Measurements from ENCODE around the gene COL8A1. TPM values are rescaled to one million over a fixed set of nuclear protein-coding genes. Genes with fewer than 3 reads are reported as not detected.
"Not testable (repeated sequence)": the region's sequence is repeated elsewhere in the genome, so short reads cannot be mapped to it uniquely, and the experiment has no call there.

The COL8A1 gene
- total RNA-seq, 2 donors from 2014 or later: not detected

GRCh38 chr3:99711351-99711750, 73.0 kb downstream of the COL8A1 start:
- DNase-seq (no peak), ATAC-seq (no peak)
- H3K4me1 Mint-ChIP-seq: no peaks in the 10 kb centered on the region
- peaks cover 14% of the 10 kb centered on the region for H3K27me3 Mint-ChIP-seq
- peaks cover 2% of the 10 kb centered on the region for H3K36me3 Mint-ChIP-seq (ENCODE audit: low read depth)
- H3K27ac Mint-ChIP-seq: no peak overlapping the region
- H3K4me3 Mint-ChIP-seq: no peak overlapping the region
- no peaks in the 10 kb centered on the region for H3K9me3 ChIP-seq (ENCODE audit: control insufficient read depth, low read length, poor library complexity, severe bottlenecking)

- DNase-seq (no peak), ATAC-seq (no peak)
- Mint-ChIP-seq H3K36me3 (ENCODE audit: low read depth) (peaks cover 2% of the 10 kb centered on the region), H3K4me1 (no peaks in the 10 kb centered on the region), H3K27ac (no peak overlapping the region), H3K4me3 (no peak overlapping the region), H3K27me3 (peaks cover 19% of the 10 kb centered on the region)
- H3K9me3 ChIP-seq (ENCODE audit: control insufficient read depth, low read length, poor library complexity, severe bottlenecking): no peaks in the 10 kb centered on the region
Observed at GRCh38 chr3:99712291-99712954, 74.0 kb downstream of the COL8A1 start.

- H3K36me3 Mint-ChIP-seq (ENCODE audit: low read depth): peaks cover 2% of the 10 kb centered on the region
- no peak overlapping the region for H3K27ac Mint-ChIP-seq
- no peak overlapping the region for H3K4me3 Mint-ChIP-seq
- peaks cover 19% of the 10 kb centered on the region for H3K27me3 Mint-ChIP-seq
- ATAC-seq: no peak
- no peaks in the 10 kb centered on the region for H3K9me3 ChIP-seq (ENCODE audit: control insufficient read depth, low read length, poor library complexity, severe bottlenecking)
- DNase-seq: no peak
- no peaks in the 10 kb centered on the region for H3K4me1 Mint-ChIP-seq
Observed at GRCh38 chr3:99713440-99713839, 75.0 kb downstream of the COL8A1 start.

GRCh38 chr3:99714146-99714545, 75.8 kb downstream of the COL8A1 start:
- no peaks in the 10 kb centered on the region for H3K4me1 Mint-ChIP-seq
- no peaks in the 10 kb centered on the region for H3K9me3 ChIP-seq (ENCODE audit: control insufficient read depth, low read length, poor library complexity, severe bottlenecking)
- H3K27me3 Mint-ChIP-seq: peaks cover 19% of the 10 kb centered on the region
- DNase-seq: no peak
- H3K4me3 Mint-ChIP-seq: no peak overlapping the region
- H3K27ac Mint-ChIP-seq: no peak overlapping the region
- H3K36me3 Mint-ChIP-seq (ENCODE audit: low read depth): peaks cover 2% of the 10 kb centered on the region
- no peak for ATAC-seq

- DNase-seq (no peak), ATAC-seq (no peak)
- Mint-ChIP-seq H3K27ac (no peak overlapping the region), H3K36me3 (ENCODE audit: low read depth) (peaks cover 2% of the 10 kb centered on the region), H3K4me1 (no peaks in the 10 kb centered on the region), H3K4me3 (no peak overlapping the region), H3K27me3 (peaks cover 19% of the 10 kb centered on the region)
- no peaks in the 10 kb centered on the region for H3K9me3 ChIP-seq (ENCODE audit: control insufficient read depth, low read length, poor library complexity, severe bottlenecking)
Observed at GRCh38 chr3:99714575-99714974, 76.2 kb downstream of the COL8A1 start.

GRCh38 chr3:99716463-99716995, 78.1 kb downstream of the COL8A1 start:
- H3K27me3 Mint-ChIP-seq: peaks cover 19% of the 10 kb centered on the region
- no peaks in the 10 kb centered on the region for H3K4me1 Mint-ChIP-seq
- H3K4me3 Mint-ChIP-seq: no peak overlapping the region
- no peak for ATAC-seq
- no peak for DNase-seq
- peaks cover 2% of the 10 kb centered on the region for H3K36me3 Mint-ChIP-seq (ENCODE audit: low read depth)
- no peak overlapping the region for H3K27ac Mint-ChIP-seq
- no peaks in the 10 kb centered on the region for H3K9me3 ChIP-seq (ENCODE audit: control insufficient read depth, low read length, poor library complexity, severe bottlenecking)

GRCh38 chr3:99720985-99721632, 82.7 kb downstream of the COL8A1 start:
- Mint-ChIP-seq H3K4me1 (no peaks in the 10 kb centered on the region), H3K36me3 (ENCODE audit: low read depth) (no peaks in the 10 kb centered on the region), H3K27me3 (peaks cover 15% of the 10 kb centered on the region), H3K27ac (no peak overlapping the region), H3K4me3 (no peak overlapping the region)
- DNase-seq (no peak), ATAC-seq (no peak)
- no peaks in the 10 kb centered on the region for H3K9me3 ChIP-seq (ENCODE audit: control insufficient read depth, low read length, poor library complexity, severe bottlenecking)

GRCh38 chr3:99721633-99722007, 83.2 kb downstream of the COL8A1 start:
- no peaks in the 10 kb centered on the region for H3K9me3 ChIP-seq (ENCODE audit: control insufficient read depth, low read length, poor library complexity, severe bottlenecking)
- Mint-ChIP-seq H3K27me3 (peaks cover 12% of the 10 kb centered on the region), H3K4me3 (no peak overlapping the region), H3K27ac (no peak overlapping the region), H3K36me3 (ENCODE audit: low read depth) (no peaks in the 10 kb centered on the region), H3K4me1 (no peaks in the 10 kb centered on the region)
- no peak for DNase-seq
- ATAC-seq: no peak

GRCh38 chr3:99724276-99724675, 85.9 kb downstream of the COL8A1 start:
- peaks cover 10% of the 10 kb centered on the region for H3K27me3 Mint-ChIP-seq
- ATAC-seq: no peak
- H3K4me3 Mint-ChIP-seq: no peak overlapping the region
- no peak for DNase-seq
- no peaks in the 10 kb centered on the region for H3K4me1 Mint-ChIP-seq
- no peak overlapping the region for H3K27ac Mint-ChIP-seq
- H3K9me3 ChIP-seq (ENCODE audit: control insufficient read depth, low read length, poor library complexity, severe bottlenecking): no peaks in the 10 kb centered on the region
- no peaks in the 10 kb centered on the region for H3K36me3 Mint-ChIP-seq (ENCODE audit: low read depth)

- Mint-ChIP-seq H3K4me1 (no peaks in the 10 kb centered on the region), H3K27ac (no peak overlapping the region), H3K27me3 (no peaks in the 10 kb centered on the region), H3K36me3 (ENCODE audit: low read depth) (no peaks in the 10 kb centered on the region), H3K4me3 (no peak overlapping the region)
- ATAC-seq: no peak
- no peak for DNase-seq
- H3K9me3 ChIP-seq (ENCODE audit: control insufficient read depth, low read length, poor library complexity, severe bottlenecking): no peaks in the 10 kb centered on the region
Observed at GRCh38 chr3:99730870-99731269, 92.5 kb downstream of the COL8A1 start.

- DNase-seq (no peak), ATAC-seq (no peak)
- Mint-ChIP-seq H3K27me3 (no peaks in the 10 kb centered on the region), H3K4me3 (no peak overlapping the region), H3K27ac (no peak overlapping the region), H3K4me1 (no peaks in the 10 kb centered on the region), H3K36me3 (ENCODE audit: low read depth) (no peaks in the 10 kb centered on the region)
- H3K9me3 ChIP-seq (ENCODE audit: control insufficient read depth, low read length, poor library complexity, severe bottlenecking): no peaks in the 10 kb centered on the region
Observed at GRCh38 chr3:99731499-99731898, 93.1 kb downstream of the COL8A1 start.

GRCh38 chr3:99740371-99740770, 102.0 kb downstream of the COL8A1 start:
- H3K9me3 ChIP-seq (ENCODE audit: control insufficient read depth, low read length, poor library complexity, severe bottlenecking); H3K4me1 Mint-ChIP-seq; ATAC-seq; H3K36me3 Mint-ChIP-seq (ENCODE audit: low read depth); DNase-seq; H3K4me3 Mint-ChIP-seq; H3K27ac Mint-ChIP-seq; H3K27me3 Mint-ChIP-seq: not testable (repeated sequence)

- Mint-ChIP-seq H3K4me3 (no peak overlapping the region), H3K4me1 (no peaks in the 10 kb centered on the region), H3K27me3 (peaks cover 4% of the 10 kb centered on the region), H3K36me3 (ENCODE audit: low read depth) (no peaks in the 10 kb centered on the region), H3K27ac (no peak overlapping the region)
- ATAC-seq (no peak), DNase-seq (no peak)
- H3K9me3 ChIP-seq (ENCODE audit: control insufficient read depth, low read length, poor library complexity, severe bottlenecking): no peaks in the 10 kb centered on the region
Observed at GRCh38 chr3:99741588-99741987, 103.2 kb downstream of the COL8A1 start.

- no peak overlapping the region for H3K27ac Mint-ChIP-seq
- DNase-seq (no peak), ATAC-seq (no peak)
- H3K27me3 Mint-ChIP-seq: peaks cover 17% of the 10 kb centered on the region
- no peaks in the 10 kb centered on the region for H3K36me3 Mint-ChIP-seq (ENCODE audit: low read depth)
- no peaks in the 10 kb centered on the region for H3K9me3 ChIP-seq (ENCODE audit: control insufficient read depth, low read length, poor library complexity, severe bottlenecking)
- no peaks in the 10 kb centered on the region for H3K4me1 Mint-ChIP-seq
- H3K4me3 Mint-ChIP-seq: no peak overlapping the region
Observed at GRCh38 chr3:99747915-99748314, 109.5 kb downstream of the COL8A1 start.
